Measurements from ENCODE around the gene CFAP61.

Gene CFAP61

DNA sequence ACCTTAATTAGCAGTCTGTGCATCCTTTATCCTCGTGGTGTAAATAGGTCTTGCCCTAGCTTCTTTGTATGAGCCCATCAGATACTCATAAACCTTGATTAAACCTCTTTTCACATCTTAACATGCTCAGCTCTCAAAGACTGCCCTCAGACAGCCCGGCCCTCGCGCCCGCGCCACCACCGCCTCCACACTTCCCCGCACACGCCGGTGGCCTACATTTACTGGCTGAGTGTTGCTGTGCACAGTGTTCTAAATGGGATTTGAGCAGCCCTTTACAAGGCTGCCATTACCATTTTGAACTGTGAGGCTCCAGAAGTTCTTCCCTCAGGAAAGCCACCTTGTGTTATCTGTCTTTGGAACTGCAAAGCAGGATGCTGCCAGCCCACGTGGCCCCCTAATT lies 252.6 kb downstream of the CFAP61 start:
- H3K4me3 ChIP-seq (ENCODE audit: low read depth, low read length) = no peak overlapping the region
- no peaks in the 10 kb centered on the region for H3K27me3 ChIP-seq (replicated peaks)
- H3K27ac ChIP-seq = no peak overlapping the region
- no peak for DNase-seq
- no peak for TF ChIP-seq CTCF (IDR thresholded peaks at IDR 0.05; ENCODE audit: low read depth, low read length, missing control alignments)
- in situ Hi-C loops (cut with HindIII; ENCODE audit: low pct_ligation_motif_present, low sequenced_read_pairs) = no loop called here
- no peaks in the 10 kb centered on the region for H3K36me3 ChIP-seq (replicated peaks)

- no peak overlapping the region for H3K4me3 ChIP-seq (ENCODE audit: low read depth, low read length)
- no peak for DNase-seq
- no peaks in the 10 kb centered on the region for H3K36me3 ChIP-seq (replicated peaks)
- in situ Hi-C loops (cut with HindIII; ENCODE audit: low pct_ligation_motif_present, low sequenced_read_pairs) = no loop called here
- no peak for TF ChIP-seq CTCF (IDR thresholded peaks at IDR 0.05; ENCODE audit: low read depth, low read length, missing control alignments)
- no peak overlapping the region for H3K27ac ChIP-seq
- H3K27me3 ChIP-seq (replicated peaks) = no peaks in the 10 kb centered on the region
These were observed 260.2 kb downstream of the CFAP61 start for GRCh38 chr20:20312562-20312961.

GRCh38 chr20:20317195-20317594 lies 264.9 kb downstream of the CFAP61 start:
- in situ Hi-C loops (cut with HindIII; ENCODE audit: low pct_ligation_motif_present, low sequenced_read_pairs) = no loop called here
- no peak for TF ChIP-seq CTCF (IDR thresholded peaks at IDR 0.05; ENCODE audit: low read depth, low read length, missing control alignments)
- DNase-seq = no peak
- Histone ChIP-seq H3K27ac (no peak overlapping the region), H3K27me3 (replicated peaks) (no peaks in the 10 kb centered on the region), H3K4me3 (ENCODE audit: low read depth, low read length) (no peak overlapping the region), H3K36me3 (replicated peaks) (no peaks in the 10 kb centered on the region)

DNA sequence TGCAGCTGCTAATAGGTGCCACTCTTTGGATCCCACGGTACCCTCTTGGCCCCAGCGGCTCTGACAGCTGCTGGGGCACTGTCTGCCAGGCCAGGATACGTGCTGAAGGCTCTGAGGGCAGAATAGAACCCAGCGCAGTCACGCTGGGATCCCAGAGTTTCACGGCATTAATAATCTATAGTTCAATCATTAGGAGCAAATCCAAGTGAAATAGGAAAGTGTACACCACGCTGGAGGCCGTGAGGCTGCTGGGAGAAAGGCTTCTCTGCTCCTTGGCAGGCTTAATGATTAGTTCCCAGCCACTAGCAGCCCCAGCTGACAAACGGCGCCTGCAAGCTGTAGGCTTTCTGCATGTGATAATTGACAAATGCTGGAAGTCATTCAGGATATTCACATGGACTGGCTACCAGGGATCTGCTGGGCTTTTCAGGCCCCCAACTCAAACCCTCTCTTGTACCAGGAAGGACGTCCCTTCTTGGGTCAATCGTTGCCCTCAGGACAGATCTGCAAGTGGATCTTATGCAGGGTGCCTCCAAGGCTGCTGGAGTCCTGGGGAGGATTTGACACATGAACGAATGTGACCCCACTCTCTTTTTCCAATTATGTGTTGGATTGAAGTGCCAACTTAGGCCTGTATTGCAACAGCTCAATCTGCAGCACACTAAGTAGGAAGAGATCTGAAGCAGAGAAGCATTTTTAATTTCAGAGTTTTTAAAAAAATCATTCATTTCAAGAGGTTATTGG lies 265.5 kb downstream of the CFAP61 start:
- in situ Hi-C loops (cut with HindIII; ENCODE audit: low pct_ligation_motif_present, low sequenced_read_pairs) = no loop called here
- Histone ChIP-seq H3K4me3 (ENCODE audit: low read depth, low read length) (no peak overlapping the region), H3K27me3 (replicated peaks) (no peaks in the 10 kb centered on the region), H3K27ac (no peak overlapping the region), H3K36me3 (replicated peaks) (no peaks in the 10 kb centered on the region)
- no peak for DNase-seq
- TF ChIP-seq CTCF (IDR thresholded peaks at IDR 0.05; ENCODE audit: low read depth, low read length, missing control alignments) = no peak

GRCh38 chr20:20318365-20319161 lies 266.2 kb downstream of the CFAP61 start:
- H3K27me3 ChIP-seq (replicated peaks) = no peaks in the 10 kb centered on the region
- no peak for TF ChIP-seq CTCF (IDR thresholded peaks at IDR 0.05; ENCODE audit: low read depth, low read length, missing control alignments)
- H3K36me3 ChIP-seq (replicated peaks) = no peaks in the 10 kb centered on the region
- no peak for DNase-seq
- H3K27ac ChIP-seq = no peak overlapping the region
- H3K4me3 ChIP-seq (ENCODE audit: low read depth, low read length) = no peak overlapping the region
- in situ Hi-C loops (cut with HindIII; ENCODE audit: low pct_ligation_motif_present, low sequenced_read_pairs) = no loop called here
